CD4-positive, alpha-beta memory T cell (primary cell): ENCODE data around the gene ZGRF1. TPM values are rescaled to one million over a fixed set of nuclear protein-coding genes. Genes with fewer than 3 reads are reported as not detected.

Source experiments
- CTCF ChIA-PET: fragments of 350-600 bp; sonication (Branson Sonifier 250); formaldehyde crosslinking; loops from one replicate; lab custom pipeline; 2021; ENCODE audit warnings: inconsistent platforms; ENCODE audit not compliant: partially characterized antibody; lab: Charles Lee
- POLR2A ChIA-PET: fragments of 350-600 bp; sonication (Branson Sonifier 250); formaldehyde crosslinking; loops from one replicate; lab custom pipeline; 2021; ENCODE audit not compliant: partially characterized antibody; lab: Charles Lee
- DNase-seq, 5 donors: peaks; one replicate each; pipeline versions ENCODE4 v3.0.0 to v3.0.0-alpha.2; 2020 to 2022; ENCODE audit warnings: mixed read lengths in 1 of 5
- H3K27ac ChIP-seq: one replicate; pipeline ENCODE4 v1.7.0; 2013; ENCODE audit warnings: low read depth, low read length
- H3K27me3 ChIP-seq: 2 replicates; pipeline ENCODE4 v1.7.0; 2013; ENCODE audit warnings: mild to moderate bottlenecking, low read length, moderate library complexity; ENCODE audit not compliant: insufficient read depth
- H3K36me3 ChIP-seq: 2 replicates; pipeline ENCODE4 v1.7.0; 2013; ENCODE audit warnings: mild to moderate bottlenecking, low read length, moderate library complexity; ENCODE audit not compliant: insufficient read depth
- H3K4me1 ChIP-seq: 2 replicates; pipeline ENCODE4 v1.7.0; 2013; ENCODE audit warnings: mild to moderate bottlenecking, low read length, moderate library complexity; ENCODE audit not compliant: insufficient read depth
- H3K4me3 ChIP-seq, 2 donors: one replicate each; pipeline ENCODE4 v1.7.0; 2013; ENCODE audit warnings: low read length in 2 of 2, mild to moderate bottlenecking in 1 of 2
- H3K9me3 ChIP-seq, 2 donors: one replicate each; pipeline ENCODE4 v1.7.0; 2013; ENCODE audit warnings: low read length in 2 of 2, control low read depth in 1 of 2; ENCODE audit not compliant: control insufficient read depth in 1 of 2
- H3K27ac Mint-ChIP-seq, 7 donors: one replicate each; pipeline ENCODE4 v1.8.0; 2020 to 2021; ENCODE audit warnings: mixed read lengths in 7 of 7, mild to moderate bottlenecking in 6 of 7, inconsistent platforms in 3 of 7, moderate library complexity in 3 of 7
- H3K27me3 Mint-ChIP-seq, 2 donors: one replicate each; pipeline ENCODE4 v1.8.0; 2020 to 2021; ENCODE audit warnings: mixed read lengths in 2 of 2
- H3K36me3 Mint-ChIP-seq, 2 donors: one replicate each; pipeline ENCODE4 v1.8.0; 2020 to 2021; ENCODE audit warnings: mixed read lengths in 2 of 2, inconsistent platforms in 1 of 2, mild to moderate bottlenecking in 1 of 2
- H3K4me1 Mint-ChIP-seq, 4 donors: one replicate each; pipeline ENCODE4 v1.8.0; 2020 to 2021; ENCODE audit warnings: mixed read lengths in 4 of 4, mild to moderate bottlenecking in 1 of 4
- H3K4me3 Mint-ChIP-seq, 8 donors: one replicate each; pipeline ENCODE4 v1.8.0; 2020 to 2021; ENCODE audit warnings: mixed read lengths in 8 of 8, mild to moderate bottlenecking in 7 of 8, moderate library complexity in 6 of 8, inconsistent platforms in 3 of 8
- H3K9me3 Mint-ChIP-seq, 8 donors: one replicate each; pipeline ENCODE4 v1.8.0; 2020 to 2021; ENCODE audit warnings: mixed read lengths in 8 of 8, mild to moderate bottlenecking in 5 of 8, inconsistent platforms in 3 of 8, moderate library complexity in 1 of 8
- intact Hi-C: fragments of 100-400 bp; cut with micrococcal nuclease; formaldehyde crosslinking; loops from one replicate; pipeline ENCODE4 v1.15.1; 2023
- polyA plus RNA-seq, 2 donors: library from polyadenylated mRNA; unstranded; fragments of 300-500 nt; fragmentation: Illumina TruSeq; gene quantifications; one replicate each; pipeline ENCODE4 v1.2.3, GENCODE V29; 2021
- total RNA-seq, 2 experiments: library from RNA; stranded (reverse); gene quantifications; one replicate each; pipeline ENCODE4 v1.2.3, GENCODE V29; 2021

ZGRF1 gene
- total and polyA plus RNA-seq, 4 experiments from 2014 or later = 1.4 to 7.6 (median 3.8) TPM

GRCh38 chr4:112550728-112551127 lies 86.0 kb downstream of the ZGRF1 start:
- H3K27me3 ChIP-seq = no peaks in the 10 kb centered on the region
- Mint-ChIP-seq H3K9me3 (peaks cover 0 to 2% (median 0%) of the 10 kb centered on the region in 8 donors), H3K27ac (no peak overlapping the region), H3K27me3 (no peaks in the 10 kb centered on the region), H3K4me1 (no peaks in the 10 kb centered on the region), H3K4me3 (no peak overlapping the region), H3K36me3 (peaks cover 0 to 4% of the 10 kb centered on the region in 2 donors)
- DNase-seq = no peak
- H3K27ac ChIP-seq = no peak overlapping the region
- intact Hi-C loops = no loop called here
- ChIA-PET CTCF (interaction anchor here (1.0 kb wide), 1 partner anchor 54 kb away, joined by 3 read pairs; no protein-coding TSS in a partner anchor), POLR2A (no interaction called here)
- no peaks in the 10 kb centered on the region for H3K36me3 ChIP-seq
- no peak overlapping the region for H3K4me3 ChIP-seq
- H3K4me1 ChIP-seq = no peaks in the 10 kb centered on the region
- H3K9me3 ChIP-seq = no peaks in the 10 kb centered on the region

- no peak overlapping the region for H3K27ac ChIP-seq
- H3K4me3 Mint-ChIP-seq = no peak overlapping the region
- H3K27ac Mint-ChIP-seq = no peak overlapping the region
- no peaks in the 10 kb centered on the region for H3K27me3 ChIP-seq
- ChIA-PET POLR2A (no interaction called here), CTCF (no interaction called here)
- no peak overlapping the region for H3K4me3 ChIP-seq
- H3K36me3 Mint-ChIP-seq = peaks cover 0 to 4% of the 10 kb centered on the region in 2 donors
- no peaks in the 10 kb centered on the region for H3K36me3 ChIP-seq
- DNase-seq = no peak
- H3K9me3 Mint-ChIP-seq = no peaks in the 10 kb centered on the region
- H3K27me3 Mint-ChIP-seq = no peaks in the 10 kb centered on the region
- intact Hi-C loops = no loop called here
- H3K9me3 ChIP-seq = no peaks in the 10 kb centered on the region
- H3K4me1 ChIP-seq = no peaks in the 10 kb centered on the region
- H3K4me1 Mint-ChIP-seq = no peaks in the 10 kb centered on the region
These were observed 90.2 kb downstream of the ZGRF1 start for GRCh38 chr4:112546476-112546875.

- no peak overlapping the region for H3K4me3 ChIP-seq
- intact Hi-C loops = no loop called here
- ChIA-PET CTCF (no interaction called here), POLR2A (no interaction called here)
- Mint-ChIP-seq H3K27ac (no peak overlapping the region), H3K4me3 (no peak overlapping the region), H3K4me1 (no peaks in the 10 kb centered on the region), H3K36me3 (peaks cover 0 to 4% of the 10 kb centered on the region in 2 donors), H3K9me3 (no peaks in the 10 kb centered on the region), H3K27me3 (no peaks in the 10 kb centered on the region)
- no peak overlapping the region for H3K27ac ChIP-seq
- DNase-seq = no peak
- H3K27me3 ChIP-seq = no peaks in the 10 kb centered on the region
- H3K36me3 ChIP-seq = no peaks in the 10 kb centered on the region
- no peaks in the 10 kb centered on the region for H3K4me1 ChIP-seq
- H3K9me3 ChIP-seq = no peaks in the 10 kb centered on the region
These were observed 91.4 kb downstream of the ZGRF1 start for GRCh38 chr4:112545346-112545745.

GRCh38 chr4:112540695-112541094 lies 96.0 kb downstream of the ZGRF1 start:
- H3K4me1 Mint-ChIP-seq = no peaks in the 10 kb centered on the region
- peaks cover 0 to 9% of the 10 kb centered on the region in 2 donors for H3K36me3 Mint-ChIP-seq
- no peak overlapping the region for H3K27ac Mint-ChIP-seq
- ChIA-PET CTCF (no interaction called here), POLR2A (no interaction called here)
- no peaks in the 10 kb centered on the region for H3K36me3 ChIP-seq
- H3K4me1 ChIP-seq = no peaks in the 10 kb centered on the region
- H3K9me3 ChIP-seq = no peaks in the 10 kb centered on the region
- H3K4me3 ChIP-seq = no peak overlapping the region
- no peak overlapping the region for H3K4me3 Mint-ChIP-seq
- H3K9me3 Mint-ChIP-seq = no peaks in the 10 kb centered on the region
- H3K27me3 Mint-ChIP-seq = no peaks in the 10 kb centered on the region
- DNase-seq = no peak
- H3K27ac ChIP-seq = no peak overlapping the region
- intact Hi-C loops = no loop called here
- H3K27me3 ChIP-seq = no peaks in the 10 kb centered on the region

- Histone ChIP-seq H3K27me3 (no peaks in the 10 kb centered on the region), H3K36me3 (no peaks in the 10 kb centered on the region), H3K4me1 (no peaks in the 10 kb centered on the region), H3K27ac (no peak overlapping the region), H3K9me3 (no peaks in the 10 kb centered on the region), H3K4me3 (no peak overlapping the region)
- Mint-ChIP-seq H3K9me3 (no peaks in the 10 kb centered on the region), H3K4me3 (no peak overlapping the region), H3K27ac (peak overlapping the region in 1 of 7 donors; percentile 69), H3K27me3 (peaks cover 2 to 3% of the 10 kb centered on the region in 2 donors), H3K4me1 (no peaks in the 10 kb centered on the region), H3K36me3 (peaks cover 0 to 5% of the 10 kb centered on the region in 2 donors)
- intact Hi-C loops = no loop called here
- ChIA-PET CTCF (interaction anchor here (0.8 to 6.3 kb wide), 2 partner anchors 12 to 69 kb away, joined by 3 to 30 read pairs; no protein-coding TSS in a partner anchor), POLR2A (no interaction called here)
- DNase-seq = no peak
These were observed 100.6 kb downstream of the ZGRF1 start for GRCh38 chr4:112536123-112536522.

- no peak overlapping the region for H3K4me3 Mint-ChIP-seq
- no peaks in the 10 kb centered on the region for H3K36me3 Mint-ChIP-seq
- Histone ChIP-seq H3K9me3 (no peaks in the 10 kb centered on the region), H3K4me1 (no peaks in the 10 kb centered on the region), H3K4me3 (no peak overlapping the region), H3K36me3 (no peaks in the 10 kb centered on the region), H3K27me3 (no peaks in the 10 kb centered on the region), H3K27ac (no peak overlapping the region)
- CTCF ChIA-PET = interaction anchor here (6.3 kb wide), 1 partner anchor 8 kb away, joined by 30 read pairs; no protein-coding TSS in a partner anchor
- POLR2A ChIA-PET = no interaction called here
- DNase-seq = no peak
- no peaks in the 10 kb centered on the region for H3K4me1 Mint-ChIP-seq
- H3K27ac Mint-ChIP-seq = no peak overlapping the region
- no peaks in the 10 kb centered on the region for H3K9me3 Mint-ChIP-seq
- intact Hi-C loops = no loop called here
- peaks cover 12 to 15% of the 10 kb centered on the region in 2 donors for H3K27me3 Mint-ChIP-seq
These were observed 104.4 kb downstream of the ZGRF1 start for GRCh38 chr4:112532267-112532666.

GRCh38 chr4:112531146-112531545 lies 105.6 kb downstream of the ZGRF1 start:
- Mint-ChIP-seq H3K4me1 (no peaks in the 10 kb centered on the region), H3K27ac (no peak overlapping the region), H3K9me3 (no peaks in the 10 kb centered on the region), H3K27me3 (peaks cover 15 to 17% of the 10 kb centered on the region in 2 donors), H3K4me3 (no peak overlapping the region), H3K36me3 (no peaks in the 10 kb centered on the region)
- POLR2A ChIA-PET = no interaction called here
- no peak for DNase-seq
- Histone ChIP-seq H3K27me3 (no peaks in the 10 kb centered on the region), H3K4me1 (no peaks in the 10 kb centered on the region), H3K4me3 (no peak overlapping the region), H3K27ac (no peak overlapping the region), H3K9me3 (no peaks in the 10 kb centered on the region), H3K36me3 (no peaks in the 10 kb centered on the region)
- intact Hi-C loops = no loop called here
- CTCF ChIA-PET = interaction anchor here (0.7 to 6.3 kb wide), 3 partner anchors 7 to 316 kb away, joined by 3 to 30 read pairs (median 3); no protein-coding TSS in a partner anchor
